HepG2 (cell line): ENCODE measurements around the gene CEBPA. TPM values are rescaled to one million over a fixed set of nuclear protein-coding genes. Genes with fewer than 3 reads are reported as not detected.

ENCODE experiments used
- ARNT2 ChIP-seq: sonication (generic); formaldehyde crosslinking; IDR thresholded peaks from 2 replicates; pipeline ENCODE4 v1.8.0; 2022; ENCODE audit warnings: mild to moderate bottlenecking, low read depth, missing genetic modification reagents, moderate library complexity
- ATAD3A ChIP-seq: sonication (generic); formaldehyde crosslinking; IDR thresholded peaks from 2 replicates; pipeline ENCODE4 v1.4.0; 2020; ENCODE audit warnings: missing genetic modification reagents
- ELF3 ChIP-seq: IDR thresholded peaks from 2 replicates; pipeline ENCODE4 v1.6.1; 2016; ENCODE audit warnings: missing genetic modification reagents, missing compliant biosample characterization
- HINFP ChIP-seq: sonication (generic); formaldehyde crosslinking; IDR thresholded peaks from 2 replicates; pipeline ENCODE4 v1.4.0; 2020; ENCODE audit warnings: low read depth, mild to moderate bottlenecking, missing genetic modification reagents
- HNRNPK ChIP-seq: fragments of 200-400 bp; formaldehyde crosslinking; IDR thresholded peaks from 2 replicates; pipeline ENCODE4 v1.6.1; 2018; ENCODE audit warnings: low read length, low read depth, moderate library complexity, mild to moderate bottlenecking; ENCODE audit not compliant: poor library complexity, severe bottlenecking
- HOXA7 ChIP-seq: sonication (generic); formaldehyde crosslinking; IDR thresholded peaks from 2 replicates; pipeline ENCODE4 v1.8.1; 2022; ENCODE audit warnings: mild to moderate bottlenecking, missing genetic modification reagents, moderate library complexity
- IRF1 ChIP-seq: sonication (generic); formaldehyde crosslinking; IDR thresholded peaks from 2 replicates; pipeline ENCODE4 v1.4.0; 2020; ENCODE audit warnings: low read depth, mild to moderate bottlenecking, missing genetic modification reagents
- MED1 ChIP-seq: sonication (generic); formaldehyde crosslinking; IDR thresholded peaks from 2 replicates; pipeline ENCODE4 v1.4.0; 2020; ENCODE audit warnings: missing genetic modification reagents
- MXD3 ChIP-seq: IDR thresholded peaks from 2 replicates; pipeline ENCODE4 v1.6.1; 2016; ENCODE audit warnings: mild to moderate bottlenecking, missing biosample characterization, missing genetic modification reagents
- PHF21A ChIP-seq: sonication (generic); formaldehyde crosslinking; IDR thresholded peaks from 2 replicates; pipeline ENCODE4 v1.5.0; 2020; ENCODE audit warnings: mild to moderate bottlenecking, missing genetic modification reagents
- POLR2G ChIP-seq: fragments of 200-400 bp; formaldehyde crosslinking; IDR thresholded peaks from 2 replicates; pipeline ENCODE4 v1.6.1; 2018; ENCODE audit warnings: mild to moderate bottlenecking, low read depth, low read length, moderate library complexity
- PPARG ChIP-seq: conservative IDR thresholded peaks from 2 replicates; pipeline ENCODE4 v1.6.1; 2016; ENCODE audit warnings: missing biosample characterization, missing genetic modification reagents
- REST ChIP-seq, 2 experiments: IDR thresholded peaks; 2 replicates each; pipeline ENCODE4 v1.6.1; 2011 to 2012; ENCODE audit warnings: low read length in 2 of 2, borderline replicate concordance in 1 of 2, low read depth in 1 of 2, mild to moderate bottlenecking in 1 of 2, moderate library complexity in 1 of 2
- SAP130 ChIP-seq: IDR thresholded peaks from 2 replicates; pipeline ENCODE4 v1.6.1; 2016; ENCODE audit warnings: low read depth
- TOE1 ChIP-seq: sonication (generic); formaldehyde crosslinking; IDR thresholded peaks from 2 replicates; pipeline ENCODE4 v1.4.0; 2020; ENCODE audit warnings: mild to moderate bottlenecking, missing genetic modification reagents
- ZBTB3 ChIP-seq: sonication (generic); formaldehyde crosslinking; IDR thresholded peaks from 2 replicates; pipeline ENCODE4 v1.4.0; 2020; ENCODE audit warnings: low read depth, mild to moderate bottlenecking, moderate library complexity, missing genetic modification reagents, borderline replicate concordance
- ZNF160 ChIP-seq: sonication (generic); formaldehyde crosslinking; IDR thresholded peaks from 2 replicates; pipeline ENCODE4 v1.8.0; 2022; ENCODE audit warnings: mild to moderate bottlenecking, inconsistent platforms, missing genetic modification reagents
- ZNF263 ChIP-seq: sonication (generic); formaldehyde crosslinking; IDR thresholded peaks from 2 replicates; pipeline ENCODE4 v1.4.0; 2020; ENCODE audit warnings: missing genetic modification reagents
- ZNF441 ChIP-seq: sonication (generic); formaldehyde crosslinking; IDR thresholded peaks from 2 replicates; pipeline ENCODE4 v1.7.0; 2021; ENCODE audit warnings: missing genetic modification reagents, borderline replicate concordance
- ZNF749 ChIP-seq: sonication (generic); formaldehyde crosslinking; IDR thresholded peaks from 2 replicates; pipeline ENCODE4 v1.8.0; 2022; ENCODE audit warnings: mild to moderate bottlenecking, missing genetic modification reagents, moderate library complexity, borderline replicate concordance
- ZNF790 ChIP-seq: sonication (generic); formaldehyde crosslinking; IDR thresholded peaks from 2 replicates; pipeline ENCODE4 v1.8.0; 2022; ENCODE audit warnings: missing genetic modification reagents, mild to moderate bottlenecking, borderline replicate concordance
- polyA plus RNA-seq, 8 experiments: library from polyadenylated mRNA; depleted of rRNA in 3 of 8; stranded (reverse) in 7 of 8; unstranded in 1 of 8; fragments of >200 nt; fragmentation: Illumina TruSeq in 4 of 8; extraction: Trizol in 4 of 8; gene quantifications; 2 replicates each; pipeline versions ENCODE4 v1.2.1 to v1.2.3, GENCODE V29; 2011 to 2016; ENCODE audit warnings: low read depth in 4 of 8, missing spikeins in 1 of 8, mixed read lengths in 1 of 8; ENCODE audit not compliant: insufficient read depth in 1 of 8
- total RNA-seq, 5 experiments: library from RNA; depleted of rRNA; stranded (reverse); fragments of >200 nt; fragmentation: Illumina TruSeq; extraction: Trizol; gene quantifications; 2 replicates each; pipeline ENCODE4 v1.2.3, GENCODE V29; 2016; ENCODE audit warnings: low read depth in 1 of 5

CEBPA gene
- total and polyA plus RNA-seq, 2 of the 13 experiments (the other 11 are each of a cell fraction or from before 2014, with no cell fraction given) = 24.8 to 103 TPM

GRCh38 chr19:33302175-33302973, at the start of gene CEBPA (continued):
- peak; percentile 63 for TF ChIP-seq SAP130 (CRISPR knock-in tag)
- peak; percentile 45 for TF ChIP-seq PHF21A (CRISPR knock-in tag)
- TF ChIP-seq ZNF790 = no peak
- peak; percentile 44; the same call in 1 of the 2 replicates for TF ChIP-seq ZNF160 (CRISPR knock-in tag)
- TF ChIP-seq ARNT2 = peak; percentile 92
- TF ChIP-seq MXD3 (CRISPR knock-in tag) = peak; percentile 30
- peak; percentile 51; the same call in 1 of the 2 replicates for TF ChIP-seq TOE1 (CRISPR knock-in tag)
- TF ChIP-seq MED1 (CRISPR knock-in tag) = peak; percentile 76
- TF ChIP-seq IRF1 = no peak; the same call in 1 of the 2 replicates
- TF ChIP-seq ZNF263 = peak; percentile 61; the same call in 1 of the 2 replicates
- TF ChIP-seq ZBTB3 (CRISPR knock-in tag) = no peak; the same call in 1 of the 2 replicates
- TF ChIP-seq HOXA7 = no peak
- no peak for TF ChIP-seq ATAD3A
- TF ChIP-seq ELF3 (CRISPR knock-in tag) = peak; percentile 60; the same call in 1 of the 2 replicates
- TF ChIP-seq HINFP = peak; percentile 47; the same call in 1 of the 2 replicates
- no peak; the same call in 1 of the 2 replicates for TF ChIP-seq PPARG (CRISPR knock-in tag)
- TF ChIP-seq ZNF441 (CRISPR knock-in tag) = peak; percentile 8
- peak in 1 of 2 experiments; percentile 61; a peak in 1 of 4 replicates for TF ChIP-seq REST (IDR thresholded peaks at IDR 0.05; ENCODE audit: borderline replicate concordance in 1 of 2, low read depth in 1 of 2, low read length in 2 of 2)
- TF ChIP-seq ZNF749 (CRISPR knock-in tag) = peak; percentile 79
- TF ChIP-seq POLR2G = peak; percentile 99
- TF ChIP-seq HNRNPK = peak; percentile 25
